Tibial nerve (tissue), 4 donors: ENCODE measurements around the gene TDRD9.

ENCODE experiments used
- EP300 ChIP-seq, 2 donors: sonication (generic); formaldehyde crosslinking; IDR thresholded peaks; one replicate each; pipeline ENCODE4 v1.6.1; 2017; ENCODE audit warnings: antibody characterized with exemption in 2 of 2, mild to moderate bottlenecking in 1 of 2
- TF ChIP-seq, protein P1 (sequence below), 5 experiments: fragments of 200-600 bp in 3 of 5; fragments of 450-650 bp in 2 of 5; sonication (generic) in 3 of 5; IDR thresholded peaks; one replicate each; pipeline ENCODE4 v1.5.1; 2016 to 2019; ENCODE audit warnings: antibody characterized with exemption in 5 of 5, mild to moderate bottlenecking in 3 of 5, moderate library complexity in 2 of 5

DNA sequence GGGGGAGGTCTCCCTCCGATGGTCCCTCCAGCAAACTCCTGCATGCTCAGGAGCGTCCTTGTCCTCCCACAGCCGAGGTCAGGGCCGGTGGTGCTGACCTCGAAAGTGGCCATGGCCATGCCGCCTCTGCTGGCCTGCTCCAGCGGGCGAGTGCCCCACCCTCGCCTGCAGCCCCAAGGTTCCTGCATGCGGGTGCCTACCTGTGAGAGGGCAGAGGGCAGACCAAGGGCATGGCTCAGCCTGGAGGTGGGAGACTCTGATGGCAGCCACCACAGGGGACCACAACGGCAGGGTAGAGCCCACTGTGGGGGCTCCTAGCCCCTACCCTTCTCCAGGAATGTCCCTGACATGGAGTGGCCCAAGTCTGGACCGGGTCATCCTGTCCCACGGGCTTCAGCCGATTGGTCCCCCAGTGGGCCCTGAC, 42.7 kb upstream of the TDRD9 start:
- TF ChIP-seq, protein P1, sequence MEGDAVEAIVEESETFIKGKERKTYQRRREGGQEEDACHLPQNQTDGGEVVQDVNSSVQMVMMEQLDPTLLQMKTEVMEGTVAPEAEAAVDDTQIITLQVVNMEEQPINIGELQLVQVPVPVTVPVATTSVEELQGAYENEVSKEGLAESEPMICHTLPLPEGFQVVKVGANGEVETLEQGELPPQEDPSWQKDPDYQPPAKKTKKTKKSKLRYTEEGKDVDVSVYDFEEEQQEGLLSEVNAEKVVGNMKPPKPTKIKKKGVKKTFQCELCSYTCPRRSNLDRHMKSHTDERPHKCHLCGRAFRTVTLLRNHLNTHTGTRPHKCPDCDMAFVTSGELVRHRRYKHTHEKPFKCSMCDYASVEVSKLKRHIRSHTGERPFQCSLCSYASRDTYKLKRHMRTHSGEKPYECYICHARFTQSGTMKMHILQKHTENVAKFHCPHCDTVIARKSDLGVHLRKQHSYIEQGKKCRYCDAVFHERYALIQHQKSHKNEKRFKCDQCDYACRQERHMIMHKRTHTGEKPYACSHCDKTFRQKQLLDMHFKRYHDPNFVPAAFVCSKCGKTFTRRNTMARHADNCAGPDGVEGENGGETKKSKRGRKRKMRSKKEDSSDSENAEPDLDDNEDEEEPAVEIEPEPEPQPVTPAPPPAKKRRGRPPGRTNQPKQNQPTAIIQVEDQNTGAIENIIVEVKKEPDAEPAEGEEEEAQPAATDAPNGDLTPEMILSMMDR (IDR thresholded peaks at IDR 0.05), result no peak
- TF ChIP-seq EP300 (IDR thresholded peaks at IDR 0.05), result no peak
